ENCODE results near the gene POLR2F.
"Not testable (repeated sequence)": the region's sequence is repeated elsewhere in the genome, so short reads cannot be mapped to it uniquely, and the experiment has no call there.

POLR2F gene

GRCh38 chr22:37972527-37972926 lies 19.0 kb downstream of the POLR2F start:
- no peaks in the 10 kb centered on the region for H3F3A ChIP-seq (ENCODE audit: control insufficient read depth, insufficient read depth)
- no peaks in the 10 kb centered on the region for H3K9me2 ChIP-seq (replicated peaks; ENCODE audit: control insufficient read depth, low read length)
- H3K4me2 ChIP-seq (ENCODE audit: low read length), result no peak overlapping the region
- no peak overlapping the region for H3K27ac ChIP-seq (ENCODE audit: low read depth, low read length)
- H3K4me3 ChIP-seq (ENCODE audit: low read length), result no peak overlapping the region
- no peaks in the 10 kb centered on the region for H3K27me3 ChIP-seq (ENCODE audit: control insufficient read depth, low read length)
- no peaks in the 10 kb centered on the region for H4K20me1 ChIP-seq (ENCODE audit: control insufficient read depth, insufficient read depth, low read depth, low read length)
- no peaks in the 10 kb centered on the region for H3K4me1 ChIP-seq (ENCODE audit: control insufficient read depth, low read length)
- TF ChIP-seq CTCF (IDR thresholded peaks at IDR 0.05; ENCODE audit: low read depth, low read length, poor library complexity, severe bottlenecking) (no peak), EZH2phosphoT487 (IDR thresholded peaks at IDR 0.05; ENCODE audit: borderline replicate concordance, low read length) (no peak)
- peaks cover 20% of the 10 kb centered on the region for H3K36me3 ChIP-seq (ENCODE audit: control insufficient read depth, low read length)
- no peaks in the 10 kb centered on the region for H3K9me3 ChIP-seq (ENCODE audit: control insufficient read depth, insufficient read depth, low read length)
- H3K79me2 ChIP-seq (ENCODE audit: control insufficient read depth, low read length), result no peaks in the 10 kb centered on the region

GRCh38 chr22:37973271-37974170 lies 20.0 kb downstream of the POLR2F start:
- Histone ChIP-seq H3K79me2 (ENCODE audit: control insufficient read depth, low read length) (no peaks in the 10 kb centered on the region), H3K27me3 (ENCODE audit: control insufficient read depth, low read length) (no peaks in the 10 kb centered on the region), H3K9me2 (replicated peaks; ENCODE audit: control insufficient read depth, low read length) (no peaks in the 10 kb centered on the region), H3K36me3 (ENCODE audit: control insufficient read depth, low read length) (peaks cover 10% of the 10 kb centered on the region), H3K4me3 (ENCODE audit: low read length) (no peak overlapping the region), H3F3A (ENCODE audit: control insufficient read depth, insufficient read depth) (no peaks in the 10 kb centered on the region), H3K27ac (ENCODE audit: low read depth, low read length) (no peak overlapping the region), H4K20me1 (ENCODE audit: control insufficient read depth, insufficient read depth, low read depth, low read length) (no peaks in the 10 kb centered on the region), H3K4me2 (ENCODE audit: low read length) (no peak overlapping the region), H3K9me3 (ENCODE audit: control insufficient read depth, insufficient read depth, low read length) (no peaks in the 10 kb centered on the region), H3K4me1 (ENCODE audit: control insufficient read depth, low read length) (no peaks in the 10 kb centered on the region)
- TF ChIP-seq EZH2phosphoT487 (IDR thresholded peaks at IDR 0.05; ENCODE audit: borderline replicate concordance, low read length) (no peak), CTCF (IDR thresholded peaks at IDR 0.05; ENCODE audit: low read depth, low read length, poor library complexity, severe bottlenecking) (no peak)

- Histone ChIP-seq H3K4me1 (ENCODE audit: control insufficient read depth, low read length) (no peaks in the 10 kb centered on the region), H4K20me1 (ENCODE audit: control insufficient read depth, insufficient read depth, low read depth, low read length) (no peaks in the 10 kb centered on the region)
- TF ChIP-seq EZH2phosphoT487 (IDR thresholded peaks at IDR 0.05; ENCODE audit: borderline replicate concordance, low read length) (no peak), CTCF (IDR thresholded peaks at IDR 0.05; ENCODE audit: low read depth, low read length, poor library complexity, severe bottlenecking) (no peak)
These were observed 21.7 kb downstream of the POLR2F start for GRCh38 chr22:37975153-37975552.

GRCh38 chr22:37976022-37976421 lies 22.5 kb downstream of the POLR2F start:
- not testable (repeated sequence) for H3K9me2 ChIP-seq (replicated peaks; ENCODE audit: control insufficient read depth, low read length); H3K4me2 ChIP-seq (ENCODE audit: low read length); H3K27ac ChIP-seq (ENCODE audit: low read depth, low read length); H3K27me3 ChIP-seq (ENCODE audit: control insufficient read depth, low read length); H3K4me3 ChIP-seq (ENCODE audit: low read length); H3K4me1 ChIP-seq (ENCODE audit: control insufficient read depth, low read length); H4K20me1 ChIP-seq (ENCODE audit: control insufficient read depth, insufficient read depth, low read depth, low read length); H3K9me3 ChIP-seq (ENCODE audit: control insufficient read depth, insufficient read depth, low read length); H3K36me3 ChIP-seq (ENCODE audit: control insufficient read depth, low read length); H3K79me2 ChIP-seq (ENCODE audit: control insufficient read depth, low read length); H3F3A ChIP-seq (ENCODE audit: control insufficient read depth, insufficient read depth)

More at GRCh38 chr22:37975153-37975552, 21.7 kb downstream of the POLR2F start:
- H3K79me2 ChIP-seq (ENCODE audit: control insufficient read depth, low read length), result no peaks in the 10 kb centered on the region
- no peak overlapping the region for H3K4me3 ChIP-seq (ENCODE audit: low read length)
- no peak overlapping the region for H3K4me2 ChIP-seq (ENCODE audit: low read length)
- H3K9me3 ChIP-seq (ENCODE audit: control insufficient read depth, insufficient read depth, low read length), result no peaks in the 10 kb centered on the region
- no peaks in the 10 kb centered on the region for H3K27me3 ChIP-seq (ENCODE audit: control insufficient read depth, low read length)
- no peak overlapping the region for H3K27ac ChIP-seq (ENCODE audit: low read depth, low read length)
- no peaks in the 10 kb centered on the region for H3K9me2 ChIP-seq (replicated peaks; ENCODE audit: control insufficient read depth, low read length)
- H3K36me3 ChIP-seq (ENCODE audit: control insufficient read depth, low read length), result no peaks in the 10 kb centered on the region
- H3F3A ChIP-seq (ENCODE audit: control insufficient read depth, insufficient read depth), result no peaks in the 10 kb centered on the region

All from DOHH2 (cell line).